KOPT-K1 (cell line): Measurements from ENCODE around the gene ADAM15.

Source experiments
- H3K27ac ChIP-seq: fragments of 200-600 bp; sonication (generic); 2 replicates; pipeline ENCODE4 v1.5.1; 2016; ENCODE audit warnings: antibody characterized with exemption, mild to moderate bottlenecking, low read depth, low read length; ENCODE audit not compliant: poor library complexity, severe bottlenecking
- H3K36me3 ChIP-seq: fragments of 200-600 bp; sonication (generic); 2 replicates; pipeline ENCODE4 v1.5.1; 2017; ENCODE audit warnings: antibody characterized with exemption, mild to moderate bottlenecking, low read length, moderate library complexity; ENCODE audit not compliant: insufficient read depth
- H3K9me3 ChIP-seq: fragments of 200-600 bp; sonication (generic); 2 replicates; pipeline ENCODE4 v1.5.1; 2017; ENCODE audit warnings: antibody characterized with exemption, low read length, mild to moderate bottlenecking; ENCODE audit not compliant: insufficient read depth, poor library complexity, severe bottlenecking

ADAM15 gene

GRCh38 chr1:155018617-155019348 lies 32.3 kb upstream of the ADAM15 start:
- Histone ChIP-seq H3K36me3 (no peaks in the 10 kb centered on the region), H3K9me3 (no peaks in the 10 kb centered on the region), H3K27ac (no peak overlapping the region)

- Histone ChIP-seq H3K36me3 (no peaks in the 10 kb centered on the region), H3K27ac (no peak overlapping the region), H3K9me3 (no peaks in the 10 kb centered on the region)
Observed at GRCh38 chr1:155019377-155020245, 31.5 kb upstream of the ADAM15 start.

- Histone ChIP-seq H3K9me3 (no peaks in the 10 kb centered on the region), H3K27ac (no peak overlapping the region), H3K36me3 (no peaks in the 10 kb centered on the region)
Observed at GRCh38 chr1:155022136-155022926, 28.8 kb upstream of the ADAM15 start.

GRCh38 chr1:155022927-155023236 lies 28.2 kb upstream of the ADAM15 start:
- Histone ChIP-seq H3K27ac (no peak overlapping the region), H3K9me3 (no peaks in the 10 kb centered on the region)

GRCh38 chr1:155023627-155024026 lies 27.5 kb upstream of the ADAM15 start:
- no peak overlapping the region for H3K27ac ChIP-seq
- no peaks in the 10 kb centered on the region for H3K36me3 ChIP-seq
- H3K9me3 ChIP-seq: no peaks in the 10 kb centered on the region

More at GRCh38 chr1:155022927-155023236, 28.2 kb upstream of the ADAM15 start:
- H3K36me3 ChIP-seq: no peaks in the 10 kb centered on the region

GRCh38 chr1:155024315-155024714 lies 26.8 kb upstream of the ADAM15 start:
- no peaks in the 10 kb centered on the region for H3K9me3 ChIP-seq
- no peak overlapping the region for H3K27ac ChIP-seq
- no peaks in the 10 kb centered on the region for H3K36me3 ChIP-seq

- Histone ChIP-seq H3K36me3 (no peaks in the 10 kb centered on the region), H3K9me3 (no peaks in the 10 kb centered on the region), H3K27ac (no peak overlapping the region)
Observed at GRCh38 chr1:155026154-155026553, 25.0 kb upstream of the ADAM15 start.

GRCh38 chr1:155026588-155026987 lies 24.5 kb upstream of the ADAM15 start:
- no peaks in the 10 kb centered on the region for H3K36me3 ChIP-seq
- H3K9me3 ChIP-seq: no peaks in the 10 kb centered on the region
- no peak overlapping the region for H3K27ac ChIP-seq

GRCh38 chr1:155029513-155030242 lies 21.4 kb upstream of the ADAM15 start:
- H3K36me3 ChIP-seq: no peaks in the 10 kb centered on the region
- H3K9me3 ChIP-seq: no peaks in the 10 kb centered on the region
- no peak overlapping the region for H3K27ac ChIP-seq

- Histone ChIP-seq H3K9me3 (no peaks in the 10 kb centered on the region), H3K36me3 (no peaks in the 10 kb centered on the region), H3K27ac (no peak overlapping the region)
Observed at GRCh38 chr1:155030243-155030795, 20.8 kb upstream of the ADAM15 start.

- Histone ChIP-seq H3K27ac (no peak overlapping the region), H3K9me3 (no peaks in the 10 kb centered on the region), H3K36me3 (no peaks in the 10 kb centered on the region)
Observed at GRCh38 chr1:155030899-155031298, 20.2 kb upstream of the ADAM15 start.

- no peaks in the 10 kb centered on the region for H3K36me3 ChIP-seq
- H3K27ac ChIP-seq: no peak overlapping the region
- no peaks in the 10 kb centered on the region for H3K9me3 ChIP-seq
Observed at GRCh38 chr1:155032886-155033285, 18.2 kb upstream of the ADAM15 start.

- H3K36me3 ChIP-seq: no peaks in the 10 kb centered on the region
- H3K27ac ChIP-seq: no peak within 1 kb of the TSS
- no peaks in the 10 kb centered on the region for H3K9me3 ChIP-seq
Observed at GRCh38 chr1:155033524-155033923, 17.6 kb upstream of the ADAM15 start, which contains the start of the genes DCST1 and DCST2. Gene DCST1, plus strand, starts transcription at chr1:155033824. Its CDS starts 213 bp downstream, at chr1:155034037. Gene DCST2, minus strand, starts transcription at chr1:155033781. Its CDS starts 80 bp downstream, at chr1:155033701.
